ENCODE measurements around the gene BAIAP2. TPM values are rescaled to one million over a fixed set of nuclear protein-coding genes. Genes with fewer than 3 reads are reported as not detected.

Gene BAIAP2
- total RNA-seq, 6 experiments from 2014 or later: 30.8 to 47.4 (median 35.9) TPM

DNA sequence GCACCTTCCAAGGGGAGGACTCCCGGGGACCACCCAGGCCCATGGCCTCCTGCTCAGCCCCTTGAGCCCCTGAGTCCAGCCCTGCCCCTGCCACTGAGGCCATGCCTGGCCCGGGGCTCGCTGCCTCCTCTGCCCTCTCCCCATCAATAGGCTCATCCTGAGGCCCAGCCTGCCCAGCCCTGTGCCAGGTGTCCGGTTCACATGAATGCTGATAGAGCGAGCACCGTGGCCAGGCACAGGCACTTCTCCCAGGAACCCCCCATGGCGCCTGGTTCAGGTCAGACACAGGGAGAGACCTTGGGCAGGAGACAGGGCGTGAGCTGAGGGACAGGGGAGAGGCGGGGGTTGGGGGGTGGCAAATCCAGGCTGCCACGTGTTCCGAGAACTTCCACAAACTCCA, 127.5 kb downstream of the BAIAP2 start:
- Mint-ChIP-seq H3K9me3 (no peaks in the 10 kb centered on the region), H3K27ac (no peak overlapping the region), H3K4me1 (ENCODE audit: low read depth) (no peaks in the 10 kb centered on the region), H3K36me3 (ENCODE audit: low read depth) (no peaks in the 10 kb centered on the region), H3K27me3 (ENCODE audit: insufficient read depth) (peaks cover 17% of the 10 kb centered on the region; the same call in 1 of the 2 replicates), H3K4me3 (no peak overlapping the region)
- no peak for DNase-seq
- TF ChIP-seq, protein P1, sequence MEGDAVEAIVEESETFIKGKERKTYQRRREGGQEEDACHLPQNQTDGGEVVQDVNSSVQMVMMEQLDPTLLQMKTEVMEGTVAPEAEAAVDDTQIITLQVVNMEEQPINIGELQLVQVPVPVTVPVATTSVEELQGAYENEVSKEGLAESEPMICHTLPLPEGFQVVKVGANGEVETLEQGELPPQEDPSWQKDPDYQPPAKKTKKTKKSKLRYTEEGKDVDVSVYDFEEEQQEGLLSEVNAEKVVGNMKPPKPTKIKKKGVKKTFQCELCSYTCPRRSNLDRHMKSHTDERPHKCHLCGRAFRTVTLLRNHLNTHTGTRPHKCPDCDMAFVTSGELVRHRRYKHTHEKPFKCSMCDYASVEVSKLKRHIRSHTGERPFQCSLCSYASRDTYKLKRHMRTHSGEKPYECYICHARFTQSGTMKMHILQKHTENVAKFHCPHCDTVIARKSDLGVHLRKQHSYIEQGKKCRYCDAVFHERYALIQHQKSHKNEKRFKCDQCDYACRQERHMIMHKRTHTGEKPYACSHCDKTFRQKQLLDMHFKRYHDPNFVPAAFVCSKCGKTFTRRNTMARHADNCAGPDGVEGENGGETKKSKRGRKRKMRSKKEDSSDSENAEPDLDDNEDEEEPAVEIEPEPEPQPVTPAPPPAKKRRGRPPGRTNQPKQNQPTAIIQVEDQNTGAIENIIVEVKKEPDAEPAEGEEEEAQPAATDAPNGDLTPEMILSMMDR (IDR thresholded peaks at IDR 0.05): no peak

DNA sequence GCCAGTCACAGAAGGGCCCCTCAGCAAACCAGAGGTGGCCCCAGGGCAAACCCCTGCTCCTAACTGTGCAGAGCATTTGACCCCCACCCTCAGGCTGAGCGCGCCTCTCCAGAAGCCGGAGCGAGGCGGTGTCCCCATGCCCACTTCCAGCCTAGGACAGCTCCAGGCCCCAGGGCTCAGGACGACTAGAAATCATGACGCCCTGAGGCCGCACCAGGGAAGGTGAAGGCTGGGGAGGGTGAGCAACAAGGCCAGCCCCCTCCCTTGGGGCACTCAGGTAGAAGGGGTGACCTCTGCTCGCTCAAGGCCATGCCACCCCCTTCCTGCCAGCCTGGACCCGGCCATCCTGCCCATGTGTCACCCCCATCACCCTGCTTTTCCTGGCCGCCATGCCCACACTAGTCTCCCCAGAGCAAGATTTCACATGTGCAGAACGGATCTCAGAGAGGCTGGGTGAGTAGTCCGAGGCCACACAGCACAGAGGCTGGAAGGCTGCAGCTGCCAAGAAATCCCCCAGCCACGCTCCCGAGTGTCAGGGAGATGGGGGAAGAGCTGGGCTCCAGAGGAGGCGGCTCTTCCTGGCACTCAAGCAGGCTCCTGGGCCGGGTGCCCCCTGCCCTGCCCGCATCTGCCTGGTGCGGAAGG, 128.2 kb downstream of the BAIAP2 start:
- DNase-seq: no peak
- H3K27ac Mint-ChIP-seq: no peak overlapping the region
- H3K9me3 Mint-ChIP-seq: no peaks in the 10 kb centered on the region
- H3K27me3 Mint-ChIP-seq (ENCODE audit: insufficient read depth): peaks cover 18% of the 10 kb centered on the region; the same call in 1 of the 2 replicates
- TF ChIP-seq, protein P1 (IDR thresholded peaks at IDR 0.05): no peak
- H3K4me1 Mint-ChIP-seq (ENCODE audit: low read depth): no peaks in the 10 kb centered on the region
- no peak overlapping the region for H3K4me3 Mint-ChIP-seq
- no peaks in the 10 kb centered on the region for H3K36me3 Mint-ChIP-seq (ENCODE audit: low read depth)

DNA sequence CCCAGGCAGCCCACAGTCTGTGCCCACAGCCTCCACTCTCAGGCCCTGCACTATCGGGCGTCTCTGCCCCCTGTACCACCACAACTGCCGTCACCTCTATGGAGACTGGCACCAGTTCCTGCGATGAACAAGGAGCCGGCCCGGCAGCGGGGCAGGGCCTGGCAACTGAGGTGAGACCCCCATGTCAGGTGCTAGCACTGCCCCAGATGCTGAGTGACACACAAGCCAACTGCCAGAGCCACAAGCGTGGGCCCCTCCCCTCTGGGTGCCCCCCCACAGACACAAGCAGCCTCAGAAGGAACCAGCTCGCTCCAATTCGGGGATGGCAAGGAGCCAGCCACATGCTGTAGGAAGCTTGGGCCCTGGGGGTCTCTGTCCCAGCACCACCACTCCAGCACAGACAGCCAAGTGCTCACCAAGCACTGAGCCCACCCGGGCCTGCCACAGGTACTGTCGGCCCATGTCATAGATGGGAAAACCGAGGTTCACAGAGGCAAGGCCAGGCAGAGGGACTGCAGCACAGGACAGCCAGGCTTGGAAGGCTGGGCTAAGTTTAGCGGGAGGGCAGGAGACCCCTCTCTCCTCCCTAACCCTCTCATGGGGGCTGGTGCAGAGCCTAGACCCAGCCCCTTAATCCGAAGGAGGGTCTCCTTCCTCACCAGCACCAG, 128.9 kb downstream of the BAIAP2 start:
- no peaks in the 10 kb centered on the region for H3K36me3 Mint-ChIP-seq (ENCODE audit: low read depth)
- peaks cover 18% of the 10 kb centered on the region; the same call in 1 of the 2 replicates for H3K27me3 Mint-ChIP-seq (ENCODE audit: insufficient read depth)
- TF ChIP-seq, protein P1 (IDR thresholded peaks at IDR 0.05): no peak
- no peak overlapping the region for H3K4me3 Mint-ChIP-seq
- no peaks in the 10 kb centered on the region for H3K4me1 Mint-ChIP-seq (ENCODE audit: low read depth)
- no peaks in the 10 kb centered on the region for H3K9me3 Mint-ChIP-seq
- no peak overlapping the region for H3K27ac Mint-ChIP-seq
- no peak for DNase-seq

DNA sequence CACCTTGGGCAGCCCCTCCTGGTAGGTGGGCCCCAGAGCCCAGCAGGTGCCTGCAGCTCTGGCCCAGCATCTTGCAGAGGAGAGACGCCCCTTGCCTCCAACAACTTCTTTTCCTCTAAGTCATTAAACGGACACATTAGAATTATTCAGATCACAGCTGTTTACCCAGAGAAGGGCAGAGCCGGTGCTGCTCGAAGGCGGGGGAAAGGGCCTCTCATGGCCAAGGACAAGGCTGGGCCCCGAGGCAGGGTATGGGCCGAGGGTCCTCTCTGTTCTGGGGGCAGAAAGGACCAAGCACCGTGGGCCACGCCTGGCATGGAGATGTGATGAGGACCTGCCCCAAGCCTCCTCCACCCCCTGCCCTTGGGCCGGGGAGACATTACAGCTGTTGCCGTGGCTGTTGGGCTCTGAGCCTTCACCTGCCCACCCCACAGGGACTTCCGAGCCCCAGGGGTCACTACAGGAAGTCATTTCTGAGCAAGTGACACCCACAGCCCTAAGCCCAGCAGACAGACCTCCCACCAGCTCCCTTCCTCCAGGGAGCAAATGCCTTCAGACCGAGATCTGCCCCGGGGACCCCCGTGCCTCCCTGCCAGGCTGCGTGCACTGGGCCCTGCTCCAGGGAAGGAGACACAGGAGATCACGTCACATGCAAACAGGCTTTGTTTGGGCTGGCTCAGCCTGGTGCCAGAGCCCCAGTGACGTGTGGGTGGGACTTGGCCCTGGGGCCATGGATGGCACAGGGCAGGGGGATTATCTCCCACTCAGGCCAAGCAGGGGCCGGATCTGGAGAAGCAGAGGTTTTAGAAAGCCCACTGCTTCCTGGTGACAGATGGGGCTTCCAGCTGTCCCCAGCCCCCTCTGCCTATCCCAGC, 129.7 kb downstream of the BAIAP2 start:
- TF ChIP-seq, protein P1 (IDR thresholded peaks at IDR 0.05): no peak
- Mint-ChIP-seq H3K4me1 (ENCODE audit: low read depth) (no peaks in the 10 kb centered on the region), H3K9me3 (no peaks in the 10 kb centered on the region), H3K27me3 (ENCODE audit: insufficient read depth) (peaks cover 18% of the 10 kb centered on the region; the same call in 1 of the 2 replicates), H3K27ac (no peak overlapping the region), H3K36me3 (ENCODE audit: low read depth) (no peaks in the 10 kb centered on the region), H3K4me3 (no peak overlapping the region)
- DNase-seq: no peak

DNA sequence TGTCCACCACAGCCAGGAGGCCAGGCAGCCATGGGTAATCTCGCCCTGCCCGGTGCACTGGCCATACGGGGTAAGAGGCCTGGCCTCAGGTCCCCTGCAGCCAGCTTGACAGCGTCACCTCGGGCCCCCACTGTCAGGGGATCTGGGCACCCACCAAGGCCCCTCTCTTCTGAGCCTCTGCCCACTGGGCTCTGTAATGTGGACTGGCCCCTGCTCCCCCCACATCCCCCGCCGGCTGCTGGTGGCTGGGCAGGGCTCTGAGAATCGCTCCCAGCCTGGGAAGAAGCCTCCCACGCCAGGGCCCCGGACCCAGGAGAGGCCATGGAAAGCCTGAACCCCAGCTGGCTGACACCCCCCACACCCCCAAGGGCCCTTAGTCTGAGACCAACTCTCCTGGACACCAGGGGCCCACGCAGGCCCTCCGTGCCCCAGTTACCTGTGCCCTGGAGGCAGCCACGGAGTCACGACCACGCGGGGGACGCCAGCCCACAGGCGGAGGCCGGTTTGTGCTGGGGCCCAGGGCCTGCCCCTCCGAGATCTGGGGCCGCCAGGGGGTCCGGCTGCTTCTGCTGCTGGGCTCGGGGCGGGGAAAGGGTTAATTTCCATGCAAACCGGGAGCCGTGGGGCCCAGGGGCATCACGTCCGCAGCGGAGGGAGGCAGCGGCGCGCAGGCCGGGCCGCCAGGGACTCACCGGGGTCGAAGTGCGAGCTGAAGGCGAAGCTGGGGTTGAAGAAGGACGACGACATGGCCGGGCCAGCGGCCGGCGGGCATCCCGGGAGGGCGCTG, 130.5 kb downstream of the BAIAP2 start, which contains the start of gene PVALEF:
Gene PVALEF (plus strand): TSS at position 262 of the 787 bp plus-strand sequence. CDS start 15,720 bp downstream, outside the sequence.
- Mint-ChIP-seq H3K4me1 (ENCODE audit: low read depth) (no peaks in the 10 kb centered on the region), H3K27ac (no peak within 1 kb of the TSS), H3K27me3 (ENCODE audit: insufficient read depth) (peaks cover 18% of the 10 kb centered on the region; the same call in 1 of the 2 replicates), H3K36me3 (ENCODE audit: low read depth) (no peaks in the 10 kb centered on the region), H3K9me3 (no peaks in the 10 kb centered on the region), H3K4me3 (no peak within 1 kb of the TSS)
- TF ChIP-seq, protein P1 (IDR thresholded peaks at IDR 0.05): no peak
- no peak for DNase-seq
